OCI-M2 (cell line): ENCODE results near the gene IQSEC1.

Experiments used
- DNase-seq: peaks from one replicate; lab custom pipeline; 2025; ENCODE audit not compliant: unreplicated experiment; lab: John Stamatoyannopoulos, UW

Gene IQSEC1

GRCh38 chr3:13107661-13108060 is 34.4 kb upstream of the IQSEC1 start:
- no peak for DNase-seq

- no peak for DNase-seq
These were observed 33.2 kb upstream of the IQSEC1 start for GRCh38 chr3:13106308-13107001.

GRCh38 chr3:13105896-13106250 is 32.6 kb upstream of the IQSEC1 start:
- no peak for DNase-seq

- DNase-seq: no peak
These were observed 32.1 kb upstream of the IQSEC1 start for GRCh38 chr3:13105181-13105895.

- DNase-seq: no peak
These were observed 31.3 kb upstream of the IQSEC1 start for GRCh38 chr3:13104511-13104910.

- no peak for DNase-seq
These were observed 30.3 kb upstream of the IQSEC1 start for GRCh38 chr3:13103416-13104058.

GRCh38 chr3:13102386-13103345 is 29.4 kb upstream of the IQSEC1 start:
- DNase-seq: no peak

- DNase-seq: no peak
These were observed 26.5 kb upstream of the IQSEC1 start for GRCh38 chr3:13099707-13100106.

- no peak for DNase-seq
These were observed 25.2 kb upstream of the IQSEC1 start for GRCh38 chr3:13098192-13098988.

GRCh38 chr3:13096356-13096755 is 23.1 kb upstream of the IQSEC1 start:
- no peak for DNase-seq

- DNase-seq: no peak
These were observed 22.2 kb upstream of the IQSEC1 start for GRCh38 chr3:13095408-13095937.

GRCh38 chr3:13093687-13094086 is 20.5 kb upstream of the IQSEC1 start:
- DNase-seq: no peak

GRCh38 chr3:13092621-13093617 is 19.7 kb upstream of the IQSEC1 start:
- DNase-seq: no peak

GRCh38 chr3:13091898-13092611 is 18.8 kb upstream of the IQSEC1 start:
- peak; percentile 1 for DNase-seq

GRCh38 chr3:13088028-13089006 is 15.1 kb upstream of the IQSEC1 start:
- DNase-seq: no peak

GRCh38 chr3:13087320-13087990 is 14.2 kb upstream of the IQSEC1 start:
- DNase-seq: no peak
